ENCODE data around the gene ATP8B3.

DNA sequence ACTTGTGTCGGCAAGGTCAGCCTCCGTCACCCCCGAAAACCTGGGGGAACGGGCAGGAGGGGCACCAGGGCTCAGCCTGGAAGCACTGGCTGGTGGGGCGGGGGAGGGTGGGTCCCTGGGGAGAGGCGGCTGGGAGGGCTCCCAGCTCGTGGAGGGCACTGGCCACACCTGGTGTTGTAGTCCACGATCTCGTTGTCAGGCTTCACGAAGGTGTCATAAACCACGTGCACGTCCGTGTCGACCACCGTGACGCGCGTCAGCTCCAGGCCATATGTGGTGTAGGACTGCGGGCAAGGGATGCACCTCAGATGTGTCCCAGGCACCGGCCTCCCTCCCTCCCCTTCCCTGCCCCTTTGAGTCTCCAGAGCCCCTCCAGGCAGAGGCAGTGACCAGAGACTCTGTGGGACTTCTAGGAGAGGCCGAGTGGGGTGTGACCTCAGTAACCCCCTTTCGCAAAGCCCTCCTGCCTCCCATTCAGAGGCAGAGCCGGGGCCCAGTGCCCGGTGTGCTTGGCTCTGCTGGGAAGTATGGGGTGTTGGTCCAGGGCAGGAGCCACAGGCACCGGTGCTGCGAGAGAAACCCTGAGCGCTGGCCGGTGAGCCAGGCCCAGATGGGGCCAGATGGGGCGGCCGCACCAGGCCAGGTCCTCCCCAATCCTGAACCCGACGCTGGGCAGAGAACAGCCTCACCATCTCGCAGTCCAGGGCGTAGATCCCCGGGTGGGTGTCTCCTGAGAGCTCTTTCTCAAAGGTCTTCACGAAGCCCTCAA is 4.6 kb upstream of the ATP8B3 start:
- TF ChIP-seq CTCF (IDR thresholded peaks at IDR 0.05) (no peak), POLR2A (IDR thresholded peaks at IDR 0.05) (no peak)
